HG02678 (cell line): ENCODE measurements around the gene LRRC8B.

Experiments used
- ATAC-seq: cut with Tn5 transposase; IDR thresholded peaks from one replicate; pipeline ENCODE4 v1.9.1; 2021; ENCODE audit warnings: mild to moderate bottlenecking, moderate library complexity; ENCODE audit not compliant: unreplicated experiment

LRRC8B gene

DNA sequence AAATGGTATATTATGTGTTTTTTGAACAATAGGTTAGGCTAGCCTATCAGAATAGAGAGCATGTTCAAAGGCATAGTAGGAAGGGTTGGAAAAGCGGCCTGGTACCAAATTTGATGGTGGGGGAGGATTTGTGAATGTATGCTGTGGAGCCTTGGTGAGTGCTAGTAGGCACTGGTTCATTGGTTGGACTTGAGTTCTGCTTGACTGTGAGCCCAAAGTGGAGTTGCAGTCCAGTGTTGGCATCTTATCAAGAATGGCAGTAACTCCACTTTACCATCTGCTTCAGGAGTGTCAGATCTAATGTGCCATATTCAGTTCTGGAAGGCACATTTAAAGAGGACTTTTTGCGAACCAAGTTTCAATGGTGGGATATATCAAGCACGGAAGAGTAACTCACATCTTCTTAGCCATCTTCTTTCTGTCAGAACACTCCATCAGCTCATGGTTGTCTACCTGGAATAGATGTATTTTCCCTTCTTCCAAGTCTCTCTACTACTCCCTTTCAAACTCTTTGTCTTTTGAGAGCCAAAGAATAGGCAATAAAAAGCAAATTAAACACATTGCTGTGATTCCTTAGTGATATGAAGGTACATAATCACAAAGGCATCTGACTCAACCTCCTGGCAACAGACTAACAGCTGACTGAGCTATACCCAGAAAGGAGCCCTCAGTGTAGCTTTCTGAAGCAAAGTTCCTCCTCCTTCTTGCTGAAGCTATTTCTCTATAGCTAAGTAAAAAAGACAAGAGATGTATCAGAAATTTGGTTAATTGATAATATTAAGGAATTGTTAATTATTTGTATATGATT is 21.7 kb downstream of the LRRC8B start:
- ATAC-seq, result no peak

DNA sequence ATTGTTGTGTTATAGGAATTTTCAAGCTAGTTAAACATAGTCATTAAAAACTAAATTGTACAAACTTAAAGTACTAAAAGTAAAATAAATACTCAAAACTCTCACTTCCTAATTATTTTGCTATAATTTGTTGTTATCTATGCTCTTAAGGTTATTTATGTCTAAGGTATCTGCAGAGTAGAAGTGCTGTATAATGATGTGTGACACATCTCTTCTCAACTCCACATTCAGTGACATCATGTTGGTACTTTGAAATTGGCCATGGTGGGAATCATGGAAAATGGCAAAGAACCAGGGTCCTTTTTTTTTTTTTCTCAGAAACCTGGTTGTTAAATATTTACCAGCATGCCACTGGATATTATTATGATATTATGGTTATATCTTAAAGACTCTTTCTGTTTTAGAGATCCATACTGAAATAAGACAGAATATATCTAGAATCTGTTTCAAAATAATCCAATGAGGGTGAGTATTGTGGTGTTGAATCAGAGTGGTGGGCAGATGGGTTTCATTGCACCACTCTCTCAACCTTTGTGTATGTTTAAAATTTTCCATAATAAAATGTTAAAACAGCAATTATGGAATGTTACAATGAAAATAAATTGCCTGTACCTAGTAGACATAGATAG is 22.4 kb downstream of the LRRC8B start:
- ATAC-seq, result no peak

DNA sequence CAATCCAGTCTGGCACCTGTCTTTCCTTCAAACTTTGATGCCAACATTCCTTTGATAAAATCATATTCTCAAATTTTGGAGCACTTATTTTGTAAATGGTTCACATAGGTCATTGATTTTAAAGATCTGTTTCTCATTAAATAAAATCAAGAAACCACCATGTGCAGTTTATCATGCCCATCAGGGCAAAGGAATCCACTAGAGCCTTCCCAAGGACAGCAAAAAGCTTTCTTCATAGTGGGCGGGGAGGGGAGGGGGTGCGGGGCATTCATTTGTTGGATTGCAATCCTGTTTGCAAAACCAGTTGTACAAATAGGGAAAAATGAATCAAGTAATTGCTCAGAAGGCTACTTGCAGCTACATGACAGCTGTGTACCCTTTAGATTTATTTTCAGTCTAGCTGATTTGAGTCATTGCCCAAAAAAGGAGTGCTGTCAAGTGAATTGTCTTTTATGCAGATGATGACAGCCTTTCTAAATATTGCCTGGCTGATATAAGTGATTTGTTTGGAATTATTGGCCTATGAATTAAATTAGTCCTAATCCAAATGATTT is 23.0 kb downstream of the LRRC8B start:
- no peak for ATAC-seq

DNA sequence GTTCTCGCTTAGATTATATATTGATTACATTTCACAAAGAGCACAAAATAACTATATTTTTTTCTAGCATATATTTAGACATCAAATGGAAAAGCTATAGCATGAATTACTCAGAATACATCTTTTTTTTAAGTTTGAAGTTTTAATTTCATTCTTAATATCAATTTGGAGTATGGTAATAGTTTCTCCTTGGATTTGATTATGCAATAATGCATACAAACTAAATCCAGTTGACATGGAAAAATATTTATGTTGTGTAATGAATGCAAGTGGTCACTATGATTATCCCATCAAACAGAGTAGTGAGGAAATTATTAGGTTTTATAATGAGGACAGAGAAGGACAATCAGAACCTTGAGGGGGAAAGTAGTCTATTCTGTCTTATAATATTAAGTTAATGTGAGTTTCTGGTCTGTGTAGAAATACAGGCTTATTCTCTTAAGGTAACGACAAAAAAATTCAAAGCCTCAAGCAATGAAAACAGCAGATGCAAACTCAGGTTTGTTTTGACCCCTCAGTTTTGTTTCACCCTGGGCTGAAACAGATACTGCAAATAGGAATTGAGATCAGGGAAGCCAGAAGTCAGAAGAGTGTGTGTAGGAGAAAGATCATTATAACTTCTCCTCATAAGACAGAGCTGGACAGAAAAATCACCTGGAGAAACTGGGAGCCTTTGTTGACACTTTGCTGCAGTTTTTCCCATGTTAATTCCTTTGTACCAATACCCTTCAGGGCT is 23.7 kb downstream of the LRRC8B start:
- ATAC-seq, result peak; percentile 53

DNA sequence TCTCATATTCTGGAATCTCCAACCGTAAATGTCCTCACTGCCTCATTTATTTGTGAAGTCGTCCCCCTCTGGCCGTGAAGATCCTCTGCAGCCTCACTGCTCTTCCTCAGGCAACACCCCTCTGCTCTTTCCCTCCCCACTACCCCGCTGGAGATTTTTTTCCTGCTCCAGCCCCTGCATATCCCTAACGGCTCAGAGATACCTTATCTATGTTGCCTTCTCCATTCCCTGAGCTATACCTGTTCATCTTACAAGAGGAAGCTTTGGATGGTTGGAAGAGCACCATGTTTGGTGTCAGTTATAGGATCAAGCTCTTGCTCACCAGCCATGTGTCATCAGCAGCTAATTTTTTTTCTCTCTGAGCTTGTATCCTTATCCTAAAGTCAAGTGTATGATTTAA is 26.4 kb downstream of the LRRC8B start:
- ATAC-seq, result no peak

DNA sequence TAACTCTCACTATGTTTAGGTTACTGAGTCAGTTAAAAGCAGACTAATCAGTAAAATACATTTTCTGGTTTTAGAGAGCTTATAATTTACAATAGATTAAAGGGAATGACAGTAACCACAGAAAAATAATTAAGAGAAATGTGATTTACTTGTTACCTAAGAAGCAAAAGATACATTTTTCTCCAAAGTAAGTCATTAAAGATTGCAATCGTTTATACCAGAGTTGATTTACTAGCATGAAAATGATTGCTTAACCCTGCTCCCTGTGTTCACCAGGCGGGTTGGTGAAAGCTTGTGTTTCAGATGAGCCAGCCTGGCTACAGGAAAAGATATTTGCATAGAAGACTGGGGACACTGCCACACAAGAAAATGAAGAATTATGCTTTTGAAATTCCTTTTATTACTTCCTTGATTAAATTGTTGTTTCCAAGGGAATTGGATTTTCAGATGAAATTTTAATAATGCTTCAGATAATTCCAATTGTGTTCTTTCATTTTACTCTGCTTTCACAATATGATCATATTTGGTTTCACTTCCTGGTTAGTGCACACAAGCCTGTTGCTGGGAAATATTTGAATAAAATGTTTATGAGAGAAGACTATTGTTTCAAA is 27.9 kb downstream of the LRRC8B start:
- ATAC-seq, result peak; percentile 79

DNA sequence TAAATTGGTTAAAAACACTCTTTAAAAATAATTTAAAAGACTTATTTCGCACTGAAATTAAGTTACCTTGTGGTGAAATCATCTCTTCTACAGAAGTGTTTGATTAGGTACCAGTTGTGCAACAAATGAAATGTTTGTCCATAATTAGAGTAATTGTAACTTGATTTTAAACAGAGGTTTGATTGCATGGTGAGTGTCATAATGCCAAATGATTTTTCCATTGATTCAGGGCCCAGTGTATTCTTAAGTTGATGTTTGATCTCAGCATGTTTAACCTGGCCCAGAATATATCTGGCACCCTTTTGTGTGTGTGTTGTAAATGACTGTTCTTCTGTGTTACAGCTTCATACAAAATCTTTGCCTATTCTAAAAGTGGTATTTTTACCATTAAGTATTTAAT is 28.5 kb downstream of the LRRC8B start:
- no peak for ATAC-seq

DNA sequence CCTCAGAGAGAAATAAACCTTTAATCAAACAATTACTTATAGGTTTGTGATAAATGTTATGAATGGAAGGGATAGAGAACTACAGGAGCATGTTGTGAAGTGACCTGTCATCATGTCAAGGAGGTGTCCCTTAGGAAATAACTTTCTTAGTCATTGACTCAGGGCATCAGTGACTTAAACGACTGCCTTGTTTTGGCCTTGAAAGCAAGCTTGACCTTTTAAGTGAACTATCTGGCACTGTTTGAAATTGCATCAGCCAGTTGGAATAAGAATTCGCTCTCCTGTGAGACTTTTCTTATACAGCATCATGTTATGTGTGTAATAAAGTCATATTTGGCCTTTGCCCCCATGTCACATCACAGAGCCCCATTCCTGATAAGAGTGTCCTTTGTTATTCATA is 30.9 kb downstream of the LRRC8B start:
- no peak for ATAC-seq

DNA sequence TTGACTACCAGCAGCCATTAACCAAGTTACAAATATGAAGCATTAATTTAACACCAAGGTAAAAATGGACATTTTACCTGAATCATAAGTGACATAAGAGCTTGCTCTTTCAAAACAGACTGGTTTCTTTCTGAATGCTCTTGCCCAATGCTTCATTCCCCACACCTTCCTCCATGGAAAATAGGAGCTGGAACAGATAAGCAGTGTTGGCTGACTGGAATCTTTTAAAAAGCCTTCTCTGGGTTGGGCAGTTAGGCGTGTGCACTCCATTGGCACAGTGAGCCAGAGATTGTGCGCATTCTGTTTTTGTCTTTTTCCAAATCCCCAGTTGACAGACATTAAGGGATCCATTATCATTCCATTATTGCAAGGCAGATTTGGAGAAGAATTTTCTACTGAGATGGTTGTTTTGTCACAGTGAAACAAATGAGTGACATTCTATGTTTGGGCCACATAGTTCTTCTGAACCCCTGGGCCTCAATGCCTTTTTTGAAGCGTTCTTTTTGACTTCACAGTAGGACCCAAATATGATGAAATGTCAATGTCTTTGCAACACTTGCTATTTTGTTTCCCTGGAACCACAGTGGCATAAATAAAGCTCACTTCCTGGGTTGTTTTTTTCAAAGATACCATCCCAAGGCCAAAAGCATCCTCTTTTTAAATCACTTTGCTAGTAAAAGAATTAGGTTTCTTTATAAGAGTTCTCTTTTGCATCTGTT is 32.3 kb downstream of the LRRC8B start:
- no peak for ATAC-seq

DNA sequence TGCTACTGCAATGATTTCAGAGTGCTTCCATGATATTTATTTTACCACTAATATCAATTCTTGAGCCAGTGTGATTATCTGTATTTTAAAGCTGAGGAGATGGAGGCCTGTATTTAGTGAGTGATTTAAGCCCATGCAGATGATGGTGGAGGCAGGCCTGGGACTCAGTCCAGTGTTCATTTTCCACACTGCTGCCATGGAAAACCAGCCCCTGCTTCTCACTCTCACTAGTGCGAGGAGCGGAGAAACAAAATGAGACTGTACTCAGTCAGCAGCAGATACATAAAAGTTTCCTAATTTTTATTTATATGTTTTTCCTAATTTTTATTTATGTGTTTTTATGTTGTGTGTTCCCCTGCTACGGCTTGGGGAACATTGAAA is 32.8 kb downstream of the LRRC8B start:
- ATAC-seq, result no peak

DNA sequence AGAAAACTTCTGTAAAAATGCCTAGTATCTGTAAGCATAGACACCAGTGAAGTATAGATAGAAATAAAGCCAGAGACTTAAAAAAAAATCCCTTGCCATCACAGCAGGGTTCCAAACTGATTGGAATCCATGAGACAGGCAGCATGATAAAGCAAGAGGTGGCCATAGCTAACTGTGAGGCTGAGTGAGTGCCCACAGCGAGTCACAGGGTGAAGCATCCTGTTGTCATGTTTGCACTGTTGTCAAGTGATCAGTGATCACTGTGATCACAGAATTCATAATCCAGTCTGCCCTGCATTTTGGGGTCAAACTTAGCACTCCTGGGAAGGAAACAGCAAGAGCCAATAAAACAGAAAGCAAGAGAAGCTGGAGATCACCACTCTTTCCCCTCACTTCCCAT is 33.3 kb downstream of the LRRC8B start:
- ATAC-seq, result no peak

DNA sequence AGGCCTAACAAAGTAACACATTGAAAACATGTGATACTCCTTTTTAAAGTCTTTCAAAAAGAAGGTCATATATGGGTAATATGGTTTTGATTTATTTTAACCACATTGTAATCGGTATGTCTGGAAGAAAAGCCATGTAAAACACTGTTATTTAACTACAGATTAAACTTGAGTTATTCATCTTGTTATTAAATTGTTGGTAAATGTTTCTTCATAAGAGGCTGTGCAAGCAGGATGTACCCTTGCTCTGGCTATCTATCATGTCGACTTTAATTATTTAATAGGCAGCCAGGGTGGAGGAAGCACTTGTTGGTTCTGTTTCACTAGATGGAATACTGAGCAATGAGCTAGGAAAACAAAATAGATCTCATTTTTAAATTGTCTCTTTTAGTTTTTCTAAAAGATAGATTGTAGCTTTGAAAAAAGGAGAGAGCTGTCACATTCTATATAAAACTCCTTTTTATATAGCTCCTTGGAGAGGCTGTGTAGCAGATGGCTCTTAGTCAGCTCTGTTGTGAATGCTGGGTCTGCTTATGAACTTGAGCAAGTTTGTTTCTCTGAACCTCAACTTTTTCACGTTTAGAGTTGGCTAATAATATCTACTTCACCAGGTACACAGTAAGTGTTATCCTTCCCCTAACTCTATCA is 39.5 kb downstream of the LRRC8B start:
- ATAC-seq, result no peak

DNA sequence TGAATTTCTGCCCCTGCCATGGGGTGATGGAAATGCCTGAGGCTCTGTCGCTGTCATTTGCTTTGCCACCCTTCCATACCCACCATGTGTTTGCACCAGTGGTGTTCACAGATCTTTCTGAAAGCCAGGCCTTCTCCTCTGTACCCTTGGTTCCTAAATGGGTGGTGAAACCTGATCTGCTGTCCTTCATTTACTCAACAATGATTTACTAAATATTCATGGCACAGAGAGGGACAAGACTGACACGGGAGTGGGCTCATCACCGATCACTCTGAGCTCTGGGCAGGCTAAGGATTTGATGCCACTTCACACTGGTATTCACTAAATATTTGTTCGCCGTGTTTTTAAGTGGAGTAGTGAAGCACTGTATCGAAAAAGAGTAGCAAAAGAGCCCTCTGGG is 40.9 kb downstream of the LRRC8B start:
- no peak for ATAC-seq

DNA sequence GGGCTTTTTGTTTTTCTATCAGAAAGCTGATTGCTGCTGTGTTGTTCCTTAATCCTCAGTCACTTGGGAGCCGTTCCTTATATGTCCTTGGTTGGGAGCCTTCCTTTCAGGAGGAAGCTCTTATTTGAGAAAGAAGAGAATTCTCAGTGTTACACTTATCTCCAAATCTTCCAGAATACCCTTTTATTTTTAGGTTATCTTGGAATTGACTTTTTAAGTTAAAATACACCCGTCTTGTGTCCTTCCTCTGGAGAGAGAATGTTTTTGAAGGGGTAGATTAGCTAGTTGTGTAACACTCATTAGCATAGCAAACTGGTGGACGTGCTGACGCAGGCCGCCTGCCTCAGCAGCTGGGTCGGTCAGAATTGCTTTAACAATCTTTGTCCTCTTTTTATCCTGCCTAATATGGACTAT is 42.1 kb downstream of the LRRC8B start:
- no peak for ATAC-seq

DNA sequence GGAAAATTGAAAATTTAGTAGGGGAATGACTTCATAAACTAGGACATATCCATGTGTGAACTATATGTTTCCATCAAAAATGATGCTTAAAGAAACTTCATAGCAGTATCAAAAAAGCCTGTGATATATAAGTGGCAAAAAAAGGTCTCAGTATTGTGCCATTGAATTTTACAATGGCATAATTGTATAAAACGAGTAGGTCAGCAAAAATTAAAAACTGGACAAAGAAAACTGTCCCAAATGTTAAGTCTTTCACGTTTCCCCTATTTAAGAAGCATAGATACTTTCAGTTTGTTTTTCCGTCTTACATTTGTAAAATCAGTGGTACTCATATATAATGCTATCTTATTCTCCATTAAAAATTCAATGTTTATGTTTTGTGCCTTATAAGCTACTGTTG is 43.2 kb downstream of the LRRC8B start:
- no peak for ATAC-seq

DNA sequence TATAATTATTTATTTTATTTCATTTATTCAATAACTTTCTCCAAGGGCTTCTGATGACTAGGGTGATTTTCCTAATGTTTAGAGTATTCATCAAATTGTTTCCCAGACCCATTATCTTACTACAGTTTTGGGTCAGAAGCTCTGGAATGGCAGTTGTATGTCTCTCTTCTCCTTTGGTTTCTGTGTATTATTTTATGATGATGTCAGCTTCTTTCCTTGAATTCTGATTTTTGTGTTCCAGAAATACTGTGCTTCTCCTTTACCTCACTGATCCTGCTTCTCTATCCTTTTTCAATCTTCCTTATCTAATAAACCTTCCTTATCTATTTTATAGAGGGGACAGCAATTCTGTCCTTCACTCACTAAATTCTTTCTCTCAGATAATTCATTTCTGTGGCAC is 48.8 kb downstream of the LRRC8B start:
- no peak for ATAC-seq

DNA sequence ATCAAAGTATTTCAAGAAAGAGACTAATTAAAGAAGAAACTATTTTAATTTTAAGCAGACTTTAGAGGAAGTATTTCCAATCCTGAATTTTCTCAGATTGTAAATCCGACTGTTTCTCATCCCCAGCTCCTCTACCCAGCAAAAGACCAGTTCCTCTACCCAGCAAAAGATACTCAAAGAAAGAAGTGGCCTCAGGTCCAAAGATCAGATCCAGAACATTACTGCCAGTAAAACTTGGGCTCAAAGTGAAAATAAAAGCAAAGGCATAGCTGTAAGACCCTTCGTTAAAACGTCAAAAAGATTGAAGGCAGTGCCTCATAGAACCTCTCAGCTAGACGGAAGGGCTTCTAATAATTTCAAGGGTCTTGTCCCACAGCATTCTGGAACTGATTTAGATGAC is 50.0 kb downstream of the LRRC8B start:
- no peak for ATAC-seq

DNA sequence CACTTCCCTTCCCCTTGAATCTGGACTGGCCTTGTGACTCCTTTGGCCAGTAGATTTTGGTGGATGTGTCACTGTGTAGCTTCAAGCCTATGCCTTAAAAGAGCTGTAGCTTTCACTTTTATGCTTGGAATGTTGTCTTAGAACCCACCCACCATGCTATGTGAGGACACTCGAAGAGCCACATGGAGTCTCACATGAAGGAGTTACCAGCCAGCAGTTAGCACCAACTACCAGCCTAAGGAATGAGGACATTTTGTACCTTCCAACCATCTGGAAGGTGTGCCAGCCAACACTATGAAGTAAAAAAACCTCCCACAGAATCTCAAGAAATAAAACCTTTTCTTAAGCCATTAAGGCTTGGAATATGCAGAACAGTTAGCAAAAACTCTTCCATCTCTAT is 50.6 kb downstream of the LRRC8B start:
- ATAC-seq, result no peak

DNA sequence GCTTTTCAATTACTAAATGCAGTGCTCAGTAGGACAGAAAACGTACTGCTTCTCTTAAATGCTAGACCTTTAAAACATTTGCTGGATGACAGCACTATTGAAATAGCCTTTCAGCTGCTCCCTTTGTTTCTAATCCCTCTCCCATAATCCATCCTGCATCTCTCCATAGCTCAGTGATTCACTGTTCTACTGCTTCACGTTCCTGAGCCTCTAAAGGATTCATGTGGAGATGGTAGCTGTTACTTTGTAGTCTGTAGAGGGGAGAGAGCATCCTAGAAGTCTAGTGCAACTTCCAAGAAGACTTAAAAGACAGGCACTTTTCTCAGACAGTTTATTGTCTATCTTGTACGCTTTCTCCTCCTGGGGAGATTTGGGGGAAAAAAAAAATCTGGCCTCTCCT is 51.4 kb downstream of the LRRC8B start:
- ATAC-seq, result no peak

DNA sequence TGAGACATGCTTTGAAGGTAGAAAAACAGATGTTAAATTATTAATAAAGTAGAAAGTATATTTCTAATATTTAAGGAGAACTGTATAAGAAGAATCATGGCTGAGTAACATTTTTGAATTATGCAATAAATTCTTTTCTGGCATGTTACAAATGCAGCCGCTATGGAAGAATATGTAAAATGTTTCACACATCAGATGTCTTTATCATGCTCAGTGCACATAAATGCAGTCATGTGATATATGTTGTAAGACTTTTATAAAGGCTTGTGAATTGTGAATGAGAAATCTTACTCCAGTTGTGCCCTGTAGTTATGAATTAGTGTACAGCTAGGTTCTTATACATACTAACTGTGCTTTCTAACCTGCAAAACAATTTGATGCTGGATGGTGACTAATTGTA is 53.5 kb downstream of the LRRC8B start:
- ATAC-seq, result no peak
